Gastrocnemius medialis (tissue), 4 donors: ENCODE results near the gene ANKRD11. TPM values are rescaled to one million over a fixed set of nuclear protein-coding genes. Genes with fewer than 3 reads are reported as not detected.

ENCODE experiments used
- ATAC-seq, 2 donors: fragments of 150-250 bp; one replicate each; pipeline ENCODE4 v1.9.1; 2016
- DNase-seq, 2 donors: peaks; one replicate each; pipeline ENCODE4 v3.0.0-alpha.2; 2019
- H3K27ac ChIP-seq, 4 donors: fragments of 200-600 bp; sonication (generic); 1 replicate in 1 of 4; 2 replicates in 3 of 4; pipeline ENCODE4 v1.5.1; 2016 to 2018; ENCODE audit warnings: mild to moderate bottlenecking in 2 of 4, moderate library complexity in 1 of 4
- H3K27me3 ChIP-seq, 3 donors: fragments of 200-600 bp; sonication (generic) in 2 of 3; 1 replicate in 1 of 3; 2 replicates in 2 of 3; pipeline versions ENCODE4 v1.5.1 to v1.6.0; 2016 to 2019; ENCODE audit warnings: mild to moderate bottlenecking in 1 of 3, moderate library complexity in 1 of 3
- H3K36me3 ChIP-seq, 2 donors: fragments of 200-600 bp; sonication (generic) in 1 of 2; one replicate each; pipeline ENCODE4 v1.5.1; 2017 to 2018
- H3K4me1 ChIP-seq, 2 donors: fragments of 200-600 bp; sonication (generic) in 1 of 2; one replicate each; pipeline ENCODE4 v1.5.1; 2016 to 2017; ENCODE audit warnings: mild to moderate bottlenecking in 2 of 2
- H3K4me3 ChIP-seq, 4 donors: fragments of 200-600 bp; sonication (generic) in 3 of 4; 1 replicate in 1 of 4; 2 replicates in 3 of 4; pipeline ENCODE4 v1.5.1; 2016 to 2019; ENCODE audit warnings: mild to moderate bottlenecking in 2 of 4
- H3K9me3 ChIP-seq, 3 donors: fragments of 200-600 bp; sonication (generic) in 2 of 3; 1 replicate in 1 of 3; 2 replicates in 2 of 3; pipeline ENCODE4 v1.5.1; 2016 to 2019
- CTCF ChIP-seq, 5 experiments: fragments of 450-650 bp in 3 of 5; fragments of 200-600 bp in 2 of 5; sonication (generic) in 2 of 5; IDR thresholded peaks in 4 of 5; conservative IDR thresholded peaks in 1 of 5; 1 replicate in 4 of 5; 2 replicates in 1 of 5; pipeline ENCODE4 v1.5.1; 2016 to 2019; ENCODE audit warnings: antibody characterized with exemption in 5 of 5, mild to moderate bottlenecking in 3 of 5, moderate library complexity in 3 of 5
- POLR2A ChIP-seq, 2 donors: fragments of 450-650 bp; IDR thresholded peaks; one replicate each; pipeline ENCODE4 v1.6.1; 2017; ENCODE audit warnings: antibody characterized with exemption in 2 of 2, mild to moderate bottlenecking in 2 of 2, moderate library complexity in 2 of 2
- in situ Hi-C, 4 donors: fragments of 200-750 bp; cut with MboI; loops; one replicate each; pipeline versions ENCODE4 v1.15.0 to v1.8.0; 2017; ENCODE audit warnings: low sequenced_read_pairs in 4 of 4
- intact Hi-C: fragments of 100-400 bp; cut with DNase I; formaldehyde crosslinking; loops from one replicate; pipeline ENCODE4 v1.15.1; 2023; ENCODE audit warnings: low total_unique reads
- total RNA-seq, 4 donors: library from RNA; depleted of rRNA; stranded (reverse); fragments of >200 nt; gene quantifications; one replicate each; pipeline versions ENCODE4 v1.1.0 to v1.2.3, GENCODE V29; 2016

The ANKRD11 gene
- total RNA-seq, 4 donors from 2014 or later, result 26.0 to 77.0 (median 55.0) TPM

GRCh38 chr16:89275837-89276720, 214.3 kb downstream of the ANKRD11 start:
- no peak for DNase-seq
- no peaks in the 10 kb centered on the region for H3K27me3 ChIP-seq
- no peaks in the 10 kb centered on the region for H3K9me3 ChIP-seq
- TF ChIP-seq CTCF (IDR thresholded peaks at IDR 0.05 in 4 of 5, conservative IDR thresholded peaks at IDR 0.05 in 1 of 5) (no peak), POLR2A (IDR thresholded peaks at IDR 0.05) (no peak)
- intact Hi-C loops (no loop called here), in situ Hi-C loops (no loop called here)
- H3K27ac ChIP-seq, result no peak overlapping the region
- no peak overlapping the region for H3K4me3 ChIP-seq
- no peaks in the 10 kb centered on the region for H3K4me1 ChIP-seq
- peaks cover 0 to 69% of the 10 kb centered on the region in 2 donors for H3K36me3 ChIP-seq
- no peak for ATAC-seq

- no peak overlapping the region for H3K4me3 ChIP-seq
- no peak for DNase-seq
- intact Hi-C loops, result no loop called here
- H3K36me3 ChIP-seq, result peaks cover 0 to 68% of the 10 kb centered on the region in 2 donors
- in situ Hi-C loops, result no loop called here
- no peaks in the 10 kb centered on the region for H3K9me3 ChIP-seq
- H3K4me1 ChIP-seq, result no peaks in the 10 kb centered on the region
- no peak for TF ChIP-seq POLR2A (IDR thresholded peaks at IDR 0.05)
- no peak for TF ChIP-seq CTCF (IDR thresholded peaks at IDR 0.05 in 4 of 5, conservative IDR thresholded peaks at IDR 0.05 in 1 of 5)
- ATAC-seq, result no peak
- H3K27ac ChIP-seq, result no peak overlapping the region
- H3K27me3 ChIP-seq, result no peaks in the 10 kb centered on the region
Observed at GRCh38 chr16:89275284-89275584, 215.1 kb downstream of the ANKRD11 start.

GRCh38 chr16:89274561-89275283, 215.6 kb downstream of the ANKRD11 start:
- in situ Hi-C loops, result no loop called here
- ATAC-seq (no peak), DNase-seq (no peak)
- H3K36me3 ChIP-seq, result peaks cover 0 to 68% of the 10 kb centered on the region in 2 donors
- H3K4me1 ChIP-seq, result no peaks in the 10 kb centered on the region
- intact Hi-C loops, result no loop called here
- no peak overlapping the region for H3K27ac ChIP-seq
- no peak overlapping the region for H3K4me3 ChIP-seq
- TF ChIP-seq CTCF (IDR thresholded peaks at IDR 0.05 in 4 of 5, conservative IDR thresholded peaks at IDR 0.05 in 1 of 5), result no peak
- TF ChIP-seq POLR2A (IDR thresholded peaks at IDR 0.05), result no peak
- H3K9me3 ChIP-seq, result no peaks in the 10 kb centered on the region
- no peaks in the 10 kb centered on the region for H3K27me3 ChIP-seq

GRCh38 chr16:89273741-89274472, 216.5 kb downstream of the ANKRD11 start:
- ATAC-seq, result no peak
- H3K4me1 ChIP-seq, result no peaks in the 10 kb centered on the region
- peaks cover 0 to 70% of the 10 kb centered on the region in 2 donors for H3K36me3 ChIP-seq
- H3K27me3 ChIP-seq, result no peaks in the 10 kb centered on the region
- TF ChIP-seq CTCF (IDR thresholded peaks at IDR 0.05 in 4 of 5, conservative IDR thresholded peaks at IDR 0.05 in 1 of 5) (no peak), POLR2A (IDR thresholded peaks at IDR 0.05) (no peak)
- in situ Hi-C loops (no loop called here), intact Hi-C loops (no loop called here)
- no peak for DNase-seq
- H3K27ac ChIP-seq, result no peak overlapping the region
- H3K4me3 ChIP-seq, result no peak overlapping the region
- no peaks in the 10 kb centered on the region for H3K9me3 ChIP-seq
